Peyer's patch (tissue), 4 donors: ENCODE measurements around the gene COX8C. TPM values are rescaled to one million over a fixed set of nuclear protein-coding genes. Genes with fewer than 3 reads are reported as not detected.
A peak's percentile ranks its signal among the peaks of the same experiment; 100 is the strongest.

Experiments
- DNase-seq, 3 donors: peaks; one replicate each; pipeline ENCODE4 v3.0.0-alpha.2; 2017 to 2019
- H3K27ac ChIP-seq, 4 donors: fragments of 200-600 bp; sonication (generic); one replicate each; pipeline ENCODE4 v1.5.1; 2016 to 2019
- H3K27me3 ChIP-seq, 2 donors: fragments of 200-600 bp; sonication (generic); one replicate each; pipeline ENCODE4 v1.5.1; 2019
- H3K36me3 ChIP-seq, 3 donors: fragments of 200-600 bp; sonication (generic); one replicate each; pipeline ENCODE4 v1.5.1; 2016 to 2019
- H3K4me1 ChIP-seq, 4 donors: fragments of 200-600 bp; sonication (generic); one replicate each; pipeline ENCODE4 v1.5.1; 2016 to 2019
- H3K4me3 ChIP-seq, 4 donors: fragments of 200-600 bp; sonication (generic); 1 replicate in 3 of 4; 2 replicates in 1 of 4; pipeline ENCODE4 v1.5.1; 2016 to 2019; ENCODE audit warnings: mild to moderate bottlenecking in 1 of 4
- H3K9me3 ChIP-seq, 4 donors: fragments of 200-600 bp; sonication (generic); one replicate each; pipeline ENCODE4 v1.5.1; 2016 to 2019; ENCODE audit warnings: mild to moderate bottlenecking in 1 of 4
- POLR2A ChIP-seq, 2 donors: fragments of 450-650 bp; IDR thresholded peaks; one replicate each; pipeline ENCODE4 v1.5.1; 2017; ENCODE audit warnings: antibody characterized with exemption in 2 of 2, mild to moderate bottlenecking in 2 of 2, moderate library complexity in 2 of 2
- total RNA-seq, 4 donors: library from RNA; depleted of rRNA; stranded (reverse); fragments of >200 nt; gene quantifications; one replicate each; pipeline ENCODE4 v1.1.0, GENCODE V29; 2016
- TF ChIP-seq, protein P1 (sequence below), 6 experiments: fragments of 450-650 bp in 4 of 6; fragments of 200-600 bp in 2 of 6; sonication (generic) in 1 of 6; IDR thresholded peaks; one replicate each; pipeline ENCODE4 v1.5.1; 2017 to 2019; ENCODE audit warnings: antibody characterized with exemption in 6 of 6, mild to moderate bottlenecking in 3 of 6, moderate library complexity in 1 of 6

COX8C gene
- total RNA-seq, 4 donors from 2014 or later = not detected

DNA sequence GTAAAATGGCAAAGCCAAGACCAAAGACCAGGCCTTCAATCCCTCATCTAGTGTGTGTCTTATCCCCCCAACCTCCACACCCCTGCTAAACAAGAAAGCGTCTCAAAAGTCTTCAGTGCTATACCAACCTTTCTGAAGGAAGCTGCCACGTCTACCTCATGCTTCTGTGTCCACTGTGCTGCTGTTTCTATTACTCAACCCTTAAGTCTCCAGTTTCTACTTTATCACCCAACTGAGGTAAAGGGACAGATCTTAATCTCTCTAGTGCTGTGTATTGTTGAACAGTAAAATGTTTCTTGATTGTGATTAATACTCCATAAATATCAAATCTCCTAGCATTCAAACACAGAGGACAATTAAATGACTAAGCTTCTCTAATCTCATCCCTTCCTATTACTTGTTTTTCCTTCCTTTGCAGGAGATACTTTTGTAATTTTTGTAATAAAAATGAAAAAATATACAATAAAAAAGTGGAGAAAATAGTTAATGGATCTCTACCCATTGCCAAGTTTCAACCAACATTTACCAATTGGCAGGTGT is 37.5 kb upstream of the COX8C start:
- no peak for DNase-seq
- H3K27ac ChIP-seq = no peak overlapping the region

DNA sequence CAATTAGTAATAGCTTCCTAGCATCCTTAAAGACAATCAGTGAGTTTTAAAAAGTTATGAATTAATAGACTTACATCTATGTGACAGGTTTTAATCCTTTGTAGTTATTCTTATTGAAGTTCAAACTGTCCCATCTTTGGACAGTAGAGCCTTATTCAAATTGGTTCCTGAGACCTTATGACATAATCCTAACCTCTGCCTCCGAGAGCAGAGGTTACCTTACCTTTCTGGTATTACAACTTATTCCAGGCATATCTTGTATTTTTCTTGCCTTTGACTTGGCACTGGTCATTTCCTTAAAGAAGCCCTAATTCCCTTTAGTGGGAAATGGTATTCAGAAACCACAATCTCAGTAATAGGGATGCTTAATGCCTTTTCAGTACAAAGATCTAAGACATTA is 35.9 kb upstream of the COX8C start:
- Histone ChIP-seq H3K27ac (no peak overlapping the region), H3K9me3 (no peaks in the 10 kb centered on the region), H3K27me3 (no peaks in the 10 kb centered on the region), H3K36me3 (no peaks in the 10 kb centered on the region), H3K4me1 (peaks cover 0 to 12% (median 0%) of the 10 kb centered on the region in 4 donors), H3K4me3 (no peak overlapping the region)
- TF ChIP-seq POLR2A (IDR thresholded peaks at IDR 0.05) = no peak
- TF ChIP-seq, protein P1, sequence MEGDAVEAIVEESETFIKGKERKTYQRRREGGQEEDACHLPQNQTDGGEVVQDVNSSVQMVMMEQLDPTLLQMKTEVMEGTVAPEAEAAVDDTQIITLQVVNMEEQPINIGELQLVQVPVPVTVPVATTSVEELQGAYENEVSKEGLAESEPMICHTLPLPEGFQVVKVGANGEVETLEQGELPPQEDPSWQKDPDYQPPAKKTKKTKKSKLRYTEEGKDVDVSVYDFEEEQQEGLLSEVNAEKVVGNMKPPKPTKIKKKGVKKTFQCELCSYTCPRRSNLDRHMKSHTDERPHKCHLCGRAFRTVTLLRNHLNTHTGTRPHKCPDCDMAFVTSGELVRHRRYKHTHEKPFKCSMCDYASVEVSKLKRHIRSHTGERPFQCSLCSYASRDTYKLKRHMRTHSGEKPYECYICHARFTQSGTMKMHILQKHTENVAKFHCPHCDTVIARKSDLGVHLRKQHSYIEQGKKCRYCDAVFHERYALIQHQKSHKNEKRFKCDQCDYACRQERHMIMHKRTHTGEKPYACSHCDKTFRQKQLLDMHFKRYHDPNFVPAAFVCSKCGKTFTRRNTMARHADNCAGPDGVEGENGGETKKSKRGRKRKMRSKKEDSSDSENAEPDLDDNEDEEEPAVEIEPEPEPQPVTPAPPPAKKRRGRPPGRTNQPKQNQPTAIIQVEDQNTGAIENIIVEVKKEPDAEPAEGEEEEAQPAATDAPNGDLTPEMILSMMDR (IDR thresholded peaks at IDR 0.05) = no peak
- no peak for DNase-seq

More for the DNA sequence above, 37.5 kb upstream of the COX8C start:
- no peak overlapping the region for H3K4me3 ChIP-seq
- H3K9me3 ChIP-seq = no peaks in the 10 kb centered on the region
- no peak for TF ChIP-seq POLR2A (IDR thresholded peaks at IDR 0.05)
- TF ChIP-seq, protein P1 (IDR thresholded peaks at IDR 0.05) = no peak
- H3K4me1 ChIP-seq = peaks cover 0 to 28% (median 0%) of the 10 kb centered on the region in 4 donors
- H3K27me3 ChIP-seq = no peaks in the 10 kb centered on the region
- no peaks in the 10 kb centered on the region for H3K36me3 ChIP-seq

- no peak for DNase-seq
- Histone ChIP-seq H3K27ac (no peak overlapping the region), H3K4me1 (peaks cover 0 to 20% (median 4%) of the 10 kb centered on the region in 4 donors), H3K27me3 (no peaks in the 10 kb centered on the region), H3K9me3 (no peaks in the 10 kb centered on the region), H3K36me3 (no peaks in the 10 kb centered on the region), H3K4me3 (no peak overlapping the region)
- TF ChIP-seq, protein P1 (IDR thresholded peaks at IDR 0.05) = no peak
- TF ChIP-seq POLR2A (IDR thresholded peaks at IDR 0.05) = no peak
These were observed 31.4 kb upstream of the COX8C start for GRCh38 chr14:93315575-93315974.

- peaks cover 0 to 20% (median 4%) of the 10 kb centered on the region in 4 donors for H3K4me1 ChIP-seq
- TF ChIP-seq, protein P1 (IDR thresholded peaks at IDR 0.05) = no peak
- TF ChIP-seq POLR2A (IDR thresholded peaks at IDR 0.05) = no peak
- H3K36me3 ChIP-seq = no peaks in the 10 kb centered on the region
- no peak overlapping the region for H3K4me3 ChIP-seq
- no peak for DNase-seq
- peak overlapping the region in 2 of 4 donors; percentile 39 to 61 for H3K27ac ChIP-seq
- no peaks in the 10 kb centered on the region for H3K9me3 ChIP-seq
- H3K27me3 ChIP-seq = no peaks in the 10 kb centered on the region
These were observed 30.3 kb upstream of the COX8C start for GRCh38 chr14:93316716-93317115.

GRCh38 chr14:93317210-93317874 is 29.6 kb upstream of the COX8C start:
- no peaks in the 10 kb centered on the region for H3K36me3 ChIP-seq
- peak in 1 of 3 donors; percentile 51 for DNase-seq
- TF ChIP-seq POLR2A (IDR thresholded peaks at IDR 0.05) = no peak
- TF ChIP-seq, protein P1 (IDR thresholded peaks at IDR 0.05) = no peak
- no peak overlapping the region for H3K4me3 ChIP-seq
- H3K27me3 ChIP-seq = no peaks in the 10 kb centered on the region
- peak overlapping the region in 2 of 4 donors; percentile 50 to 61 for H3K27ac ChIP-seq
- no peaks in the 10 kb centered on the region for H3K9me3 ChIP-seq
- peaks cover 0 to 20% (median 4%) of the 10 kb centered on the region in 4 donors for H3K4me1 ChIP-seq
